ENCODE results near the gene COL23A1. TPM values are rescaled to one million over a fixed set of nuclear protein-coding genes. Genes with fewer than 3 reads are reported as not detected.

Gene COL23A1
- polyA plus RNA-seq, 3 donors = 0.11 to 0.21 TPM; not detected in 1

DNA sequence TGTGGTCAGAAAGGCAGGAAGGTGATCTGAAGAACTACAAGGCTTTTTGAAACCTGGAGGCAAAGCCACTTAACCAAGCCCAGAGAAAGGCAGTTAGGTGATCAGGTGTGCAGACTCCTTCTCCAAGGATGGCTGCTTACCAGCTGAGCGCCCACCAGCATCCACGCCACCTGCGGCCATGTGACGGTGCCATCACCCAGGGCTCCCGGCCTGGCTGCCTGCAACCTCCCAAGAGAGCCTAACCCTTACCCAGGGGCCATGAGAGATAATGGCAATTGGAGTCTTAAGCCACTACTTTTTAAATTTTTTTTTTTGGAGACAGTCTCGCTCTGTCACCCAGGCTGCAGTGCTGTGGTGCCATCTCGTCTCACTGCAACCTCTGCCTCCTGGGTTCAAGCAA is 324.4 kb downstream of the COL23A1 start:
- Histone ChIP-seq H3K9me3 (replicated peaks in 1 of 2; ENCODE audit: control insufficient read depth in 1 of 2, insufficient read depth in 1 of 2, low read length in 2 of 2) (no peaks in the 10 kb centered on the region), H3K27me3 (ENCODE audit: control insufficient read depth in 2 of 2, insufficient read depth in 2 of 2, low read length in 2 of 2) (no peaks in the 10 kb centered on the region), H3K4me1 (ENCODE audit: control insufficient read depth in 1 of 2, insufficient read depth in 2 of 2, low read length in 2 of 2) (no peaks in the 10 kb centered on the region), H3K36me3 (replicated peaks in 1 of 2; ENCODE audit: control insufficient read depth in 1 of 2, insufficient read depth in 2 of 2, low read length in 2 of 2) (no peaks in the 10 kb centered on the region), H2AFZ (ENCODE audit: insufficient read depth, low read depth, low read length, poor library complexity, severe bottlenecking) (no peak overlapping the region), H3K4me3 (replicated peaks in 1 of 3; ENCODE audit: low read depth in 2 of 3, low read length in 3 of 3) (no peak overlapping the region), H3K27ac (ENCODE audit: low read depth in 1 of 2, low read length in 2 of 2) (no peak overlapping the region), H4K20me1 (ENCODE audit: insufficient read depth, low read length) (no peaks in the 10 kb centered on the region), H3K9ac (ENCODE audit: insufficient read depth, low read length, poor library complexity, severe bottlenecking) (no peak overlapping the region), H3K79me2 (ENCODE audit: insufficient read depth, low read length) (no peaks in the 10 kb centered on the region), H3K4me2 (replicated peaks; ENCODE audit: extremely low read depth, low read length, poor library complexity, severe bottlenecking) (no peak overlapping the region)
- H3K27me3 Mint-ChIP-seq (ENCODE audit: low read depth in 3 of 3) = peaks cover 0 to 4% (median 0%) of the 10 kb centered on the region in 3 donors
- no peak overlapping the region for H3K27ac Mint-ChIP-seq
- DNase-seq = no peak
- H3K4me3 Mint-ChIP-seq = no peak overlapping the region
- no peaks in the 10 kb centered on the region for H3K4me1 Mint-ChIP-seq
- TF ChIP-seq, protein P1, sequence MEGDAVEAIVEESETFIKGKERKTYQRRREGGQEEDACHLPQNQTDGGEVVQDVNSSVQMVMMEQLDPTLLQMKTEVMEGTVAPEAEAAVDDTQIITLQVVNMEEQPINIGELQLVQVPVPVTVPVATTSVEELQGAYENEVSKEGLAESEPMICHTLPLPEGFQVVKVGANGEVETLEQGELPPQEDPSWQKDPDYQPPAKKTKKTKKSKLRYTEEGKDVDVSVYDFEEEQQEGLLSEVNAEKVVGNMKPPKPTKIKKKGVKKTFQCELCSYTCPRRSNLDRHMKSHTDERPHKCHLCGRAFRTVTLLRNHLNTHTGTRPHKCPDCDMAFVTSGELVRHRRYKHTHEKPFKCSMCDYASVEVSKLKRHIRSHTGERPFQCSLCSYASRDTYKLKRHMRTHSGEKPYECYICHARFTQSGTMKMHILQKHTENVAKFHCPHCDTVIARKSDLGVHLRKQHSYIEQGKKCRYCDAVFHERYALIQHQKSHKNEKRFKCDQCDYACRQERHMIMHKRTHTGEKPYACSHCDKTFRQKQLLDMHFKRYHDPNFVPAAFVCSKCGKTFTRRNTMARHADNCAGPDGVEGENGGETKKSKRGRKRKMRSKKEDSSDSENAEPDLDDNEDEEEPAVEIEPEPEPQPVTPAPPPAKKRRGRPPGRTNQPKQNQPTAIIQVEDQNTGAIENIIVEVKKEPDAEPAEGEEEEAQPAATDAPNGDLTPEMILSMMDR (IDR thresholded peaks at IDR 0.05) = no peak
- WGBS (ENCODE audit: insufficient coverage) = 100% methylated on average over 5 of the region's 7 CpGs
- H3K36me3 Mint-ChIP-seq = no peaks in the 10 kb centered on the region
- H3K9me3 Mint-ChIP-seq = peaks cover 0 to 3% (median 0%) of the 10 kb centered on the region in 7 donors
- intact Hi-C loops (cut with micrococcal nuclease) = no loop called here

DNA sequence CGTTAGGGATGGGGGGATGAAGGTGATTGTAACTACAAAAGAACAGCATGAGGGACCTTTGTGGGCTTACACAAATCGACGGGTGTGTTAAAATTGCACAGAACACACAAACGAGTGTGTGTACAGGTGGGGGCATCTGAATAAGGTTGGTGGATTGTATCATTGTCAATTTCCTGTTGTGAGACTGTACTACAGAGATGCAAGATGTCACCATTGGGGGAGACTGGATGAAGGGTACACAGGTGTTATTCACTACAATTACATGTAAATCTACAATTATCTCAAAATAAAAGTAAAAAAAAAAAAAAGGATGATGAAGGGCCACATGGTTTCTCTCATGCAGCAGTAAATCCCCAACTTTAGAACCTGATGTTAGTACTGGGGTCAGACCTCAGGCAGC is 326.1 kb downstream of the COL23A1 start:
- no peak overlapping the region for H3K27ac Mint-ChIP-seq
- Histone ChIP-seq H3K27me3 (ENCODE audit: control insufficient read depth in 2 of 2, insufficient read depth in 2 of 2, low read length in 2 of 2) (no peaks in the 10 kb centered on the region), H3K9me3 (replicated peaks in 1 of 2; ENCODE audit: control insufficient read depth in 1 of 2, insufficient read depth in 1 of 2, low read length in 2 of 2) (no peaks in the 10 kb centered on the region), H3K9ac (ENCODE audit: insufficient read depth, low read length, poor library complexity, severe bottlenecking) (no peak overlapping the region), H3K4me2 (replicated peaks; ENCODE audit: extremely low read depth, low read length, poor library complexity, severe bottlenecking) (no peak overlapping the region), H3K36me3 (replicated peaks in 1 of 2; ENCODE audit: control insufficient read depth in 1 of 2, insufficient read depth in 2 of 2, low read length in 2 of 2) (no peaks in the 10 kb centered on the region), H3K27ac (ENCODE audit: low read depth in 1 of 2, low read length in 2 of 2) (no peak overlapping the region), H2AFZ (ENCODE audit: insufficient read depth, low read depth, low read length, poor library complexity, severe bottlenecking) (no peak overlapping the region), H3K4me3 (replicated peaks in 1 of 3; ENCODE audit: low read depth in 2 of 3, low read length in 3 of 3) (no peak overlapping the region), H3K79me2 (ENCODE audit: insufficient read depth, low read length) (no peaks in the 10 kb centered on the region), H4K20me1 (ENCODE audit: insufficient read depth, low read length) (no peaks in the 10 kb centered on the region), H3K4me1 (ENCODE audit: control insufficient read depth in 1 of 2, insufficient read depth in 2 of 2, low read length in 2 of 2) (no peaks in the 10 kb centered on the region)
- H3K4me1 Mint-ChIP-seq = no peaks in the 10 kb centered on the region
- intact Hi-C loops (cut with micrococcal nuclease) = no loop called here
- peaks cover 0 to 2% (median 0%) of the 10 kb centered on the region in 3 donors for H3K27me3 Mint-ChIP-seq (ENCODE audit: low read depth in 3 of 3)
- 88% methylated on average over 3 of the region's 4 CpGs for WGBS (ENCODE audit: insufficient coverage)
- DNase-seq = no peak
- H3K9me3 Mint-ChIP-seq = peaks cover 0 to 3% (median 0%) of the 10 kb centered on the region in 7 donors
- H3K36me3 Mint-ChIP-seq = no peaks in the 10 kb centered on the region
- TF ChIP-seq, protein P1 (IDR thresholded peaks at IDR 0.05) = no peak
- no peak overlapping the region for H3K4me3 Mint-ChIP-seq
